ENCODE results near the gene LRRC7. TPM values are rescaled to one million over a fixed set of nuclear protein-coding genes. Genes with fewer than 3 reads are reported as not detected.

Gene LRRC7
- total RNA-seq, 3 donors from 2014 or later = not detected

DNA sequence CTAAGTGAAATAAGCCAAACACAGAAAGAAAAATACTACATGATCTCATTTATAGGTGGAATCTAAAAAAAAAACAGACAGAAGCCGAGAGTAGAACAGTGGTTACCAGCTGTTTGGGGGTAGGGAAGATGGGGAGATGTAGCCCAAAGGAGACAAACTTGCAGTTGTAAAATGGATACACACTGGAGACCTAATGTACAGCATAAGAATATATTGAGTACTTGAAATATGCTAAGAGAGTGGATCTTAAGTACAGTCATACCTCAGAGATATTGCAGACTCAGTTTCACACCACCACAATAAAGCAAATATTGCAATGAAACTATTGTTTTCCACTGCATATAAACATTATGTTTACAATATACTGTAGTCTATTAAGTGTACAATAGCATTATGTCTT, 320.9 kb downstream of the LRRC7 start:
- DNase-seq (ENCODE audit: low spot score in 2 of 2) = no peak
- intact Hi-C loops (cut with DNase I; ENCODE audit: low total_unique reads) = no loop called here
- no peak overlapping the region for H3K27ac ChIP-seq
- H3K27me3 ChIP-seq = no peaks in the 10 kb centered on the region
- H3K4me1 ChIP-seq = no peaks in the 10 kb centered on the region
- peaks cover 0 to 20% of the 10 kb centered on the region in 2 donors for H3K9me3 ChIP-seq
- TF ChIP-seq CTCF (IDR thresholded peaks at IDR 0.05) = no peak
- TF ChIP-seq POLR2AphosphoS5 (IDR thresholded peaks at IDR 0.05) = no peak
- no peak for TF ChIP-seq POLR2A (IDR thresholded peaks at IDR 0.05)
- H3K4me3 ChIP-seq = no peak overlapping the region
- peaks cover 5% of the 10 kb centered on the region for H3K36me3 ChIP-seq

GRCh38 chr1:69898403-69898947, 330.8 kb downstream of the LRRC7 start:
- no peaks in the 10 kb centered on the region for H3K36me3 ChIP-seq

DNA sequence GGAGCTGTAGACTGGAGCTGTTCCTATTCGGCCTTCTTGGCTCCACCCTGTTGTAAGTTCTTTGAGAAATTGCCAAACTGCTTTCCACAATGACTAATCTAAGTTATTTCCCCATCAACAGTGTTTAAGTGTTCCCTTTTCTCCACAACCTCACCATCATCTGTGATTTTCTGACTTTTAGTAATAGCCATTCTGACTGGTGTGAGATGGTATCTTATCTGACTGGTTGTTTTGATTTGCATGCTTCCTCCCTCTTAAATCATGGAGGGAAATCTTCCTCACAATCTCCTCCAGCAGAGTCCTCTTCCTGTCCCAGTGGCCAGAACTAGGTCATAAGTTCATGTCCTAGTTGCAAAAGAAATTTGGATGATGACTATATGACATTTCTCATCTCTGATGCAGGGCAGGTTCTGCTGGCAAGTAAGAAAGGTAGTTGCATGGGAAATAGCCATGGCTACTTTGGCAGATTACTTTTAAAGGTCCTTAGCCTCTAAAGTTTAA, 343.6 kb downstream of the LRRC7 start:
- no peaks in the 10 kb centered on the region for H3K27me3 ChIP-seq
- no peaks in the 10 kb centered on the region for H3K9me3 ChIP-seq
- intact Hi-C loops (cut with DNase I; ENCODE audit: low total_unique reads) = no loop called here
- TF ChIP-seq POLR2AphosphoS5 (IDR thresholded peaks at IDR 0.05) = peak in 1 of 3 donors; percentile 41
- TF ChIP-seq POLR2A (IDR thresholded peaks at IDR 0.05) = no peak
- TF ChIP-seq CTCF (IDR thresholded peaks at IDR 0.05) = no peak
- no peak for DNase-seq (ENCODE audit: low spot score in 2 of 2)
- no peak overlapping the region for H3K27ac ChIP-seq
- no peaks in the 10 kb centered on the region for H3K36me3 ChIP-seq
- no peak overlapping the region for H3K4me3 ChIP-seq
- no peaks in the 10 kb centered on the region for H3K4me1 ChIP-seq

More at GRCh38 chr1:69898403-69898947, 330.8 kb downstream of the LRRC7 start:
- Histone ChIP-seq H3K27ac (no peak overlapping the region), H3K9me3 (no peaks in the 10 kb centered on the region), H3K4me3 (no peak overlapping the region), H3K27me3 (no peaks in the 10 kb centered on the region), H3K4me1 (no peaks in the 10 kb centered on the region)
- no peak for TF ChIP-seq POLR2A (IDR thresholded peaks at IDR 0.05)
- TF ChIP-seq CTCF (IDR thresholded peaks at IDR 0.05) = no peak
- no peak for TF ChIP-seq POLR2AphosphoS5 (IDR thresholded peaks at IDR 0.05)
- DNase-seq (ENCODE audit: low spot score in 2 of 2) = no peak
- intact Hi-C loops (cut with DNase I; ENCODE audit: low total_unique reads) = no loop called here

DNA sequence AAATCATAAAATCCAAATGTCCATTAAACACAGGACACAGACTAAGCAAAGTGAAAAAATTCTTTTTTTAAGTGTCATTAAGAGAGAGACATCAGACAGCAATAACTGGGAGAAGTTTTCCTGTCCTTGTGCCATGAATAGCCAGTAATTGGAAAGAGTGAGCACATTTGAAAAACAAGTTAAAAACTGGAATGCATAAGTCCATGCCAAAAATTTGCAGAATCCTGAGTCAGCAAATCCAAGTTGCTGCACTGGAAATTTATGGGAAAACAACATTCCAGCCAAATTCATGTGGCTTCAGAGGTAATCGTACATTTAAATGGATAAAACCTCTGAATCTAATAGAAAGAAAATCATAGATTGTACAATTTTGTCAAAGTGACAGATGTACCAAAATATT, 346.3 kb downstream of the LRRC7 start:
- H3K36me3 ChIP-seq = no peaks in the 10 kb centered on the region
- H3K9me3 ChIP-seq = no peaks in the 10 kb centered on the region
- intact Hi-C loops (cut with DNase I; ENCODE audit: low total_unique reads) = no loop called here
- H3K4me3 ChIP-seq = no peak overlapping the region
- TF ChIP-seq POLR2A (IDR thresholded peaks at IDR 0.05) (no peak), POLR2AphosphoS5 (IDR thresholded peaks at IDR 0.05) (no peak), CTCF (IDR thresholded peaks at IDR 0.05) (no peak)
- no peaks in the 10 kb centered on the region for H3K4me1 ChIP-seq
- H3K27me3 ChIP-seq = no peaks in the 10 kb centered on the region
- H3K27ac ChIP-seq = no peak overlapping the region
- no peak for DNase-seq (ENCODE audit: low spot score in 2 of 2)

- peaks cover 7 to 9% of the 10 kb centered on the region in 2 donors for H3K9me3 ChIP-seq
- peak overlapping the region in 1 of 2 donors; percentile 14 for H3K27ac ChIP-seq
- TF ChIP-seq POLR2AphosphoS5 (IDR thresholded peaks at IDR 0.05) = no peak
- TF ChIP-seq POLR2A (IDR thresholded peaks at IDR 0.05) = no peak
- TF ChIP-seq CTCF (IDR thresholded peaks at IDR 0.05) = no peak
- H3K36me3 ChIP-seq = no peaks in the 10 kb centered on the region
- H3K27me3 ChIP-seq = no peaks in the 10 kb centered on the region
- no peaks in the 10 kb centered on the region for H3K4me1 ChIP-seq
- intact Hi-C loops (cut with DNase I; ENCODE audit: low total_unique reads) = no loop called here
- H3K4me3 ChIP-seq = no peak overlapping the region
- no peak for DNase-seq (ENCODE audit: low spot score in 2 of 2)
Measured at GRCh38 chr1:69914976-69915765, 347.4 kb downstream of the LRRC7 start.

Data from breast epithelium (tissue), 4 donors.